ENCODE measurements around the gene HTT. TPM values are rescaled to one million over a fixed set of nuclear protein-coding genes. Genes with fewer than 3 reads are reported as not detected.

HTT gene
- total RNA-seq, 1 donor from 2014 or later, result 65.2 TPM

GRCh38 chr4:3197366-3198105 lies 123.1 kb downstream of the HTT start:
- no peak overlapping the region for H3K27ac ChIP-seq (ENCODE audit: low read depth, low read length)
- no peak overlapping the region for H3K4me3 ChIP-seq (ENCODE audit: insufficient read depth, low read depth, low read length)
- H3K36me3 ChIP-seq (ENCODE audit: insufficient read depth, low read length), result peaks cover 19% of the 10 kb centered on the region
- H3K27me3 ChIP-seq (ENCODE audit: insufficient read depth, low read length), result no peaks in the 10 kb centered on the region
- H3K9ac ChIP-seq (ENCODE audit: low read length), result no peak overlapping the region
- no peak overlapping the region for H3K4me2 ChIP-seq (ENCODE audit: low read length)
- H3K9me3 ChIP-seq (ENCODE audit: insufficient read depth, low read depth, low read length), result no peaks in the 10 kb centered on the region
- H2AFZ ChIP-seq (ENCODE audit: low read depth, low read length), result no peak overlapping the region
- H4K20me1 ChIP-seq (ENCODE audit: insufficient read depth, low read length), result peaks cover 41% of the 10 kb centered on the region
- H3K4me1 ChIP-seq (ENCODE audit: insufficient read depth, low read length), result peaks cover 8% of the 10 kb centered on the region
- H3K79me2 ChIP-seq (ENCODE audit: insufficient read depth, low read length), result no peaks in the 10 kb centered on the region
- Mint-ChIP-seq H3K27ac (ENCODE audit: unreplicated experiment) (no peak overlapping the region), H3K9me3 (ENCODE audit: unreplicated experiment) (no peaks in the 10 kb centered on the region), H3K36me3 (ENCODE audit: low read depth, unreplicated experiment) (peaks cover 11% of the 10 kb centered on the region), H3K27me3 (ENCODE audit: low read depth, unreplicated experiment) (no peaks in the 10 kb centered on the region), H3K4me1 (ENCODE audit: low read depth, unreplicated experiment) (peaks cover 10% of the 10 kb centered on the region), H3K4me3 (ENCODE audit: unreplicated experiment) (no peak overlapping the region)
- DNase-seq (ENCODE audit: low read depth) (no peak), FAIRE-seq (no peak)
- TF ChIP-seq CTCF (IDR thresholded peaks at IDR 0.05; ENCODE audit: insufficient read depth, low read depth, low read length) (no peak), EZH2 (IDR thresholded peaks at IDR 0.05; ENCODE audit: insufficient read depth, low read length) (no peak)

- Histone ChIP-seq H3K4me2 (ENCODE audit: low read length) (no peak overlapping the region), H3K27ac (ENCODE audit: low read depth, low read length) (no peak overlapping the region), H3K79me2 (ENCODE audit: insufficient read depth, low read length) (no peaks in the 10 kb centered on the region), H3K9me3 (ENCODE audit: insufficient read depth, low read depth, low read length) (no peaks in the 10 kb centered on the region), H2AFZ (ENCODE audit: low read depth, low read length) (no peak overlapping the region), H3K27me3 (ENCODE audit: insufficient read depth, low read length) (no peaks in the 10 kb centered on the region), H4K20me1 (ENCODE audit: insufficient read depth, low read length) (peaks cover 42% of the 10 kb centered on the region), H3K4me1 (ENCODE audit: insufficient read depth, low read length) (peaks cover 11% of the 10 kb centered on the region), H3K9ac (ENCODE audit: low read length) (no peak overlapping the region), H3K4me3 (ENCODE audit: insufficient read depth, low read depth, low read length) (no peak overlapping the region), H3K36me3 (ENCODE audit: insufficient read depth, low read length) (peaks cover 16% of the 10 kb centered on the region)
- no peak for FAIRE-seq
- Mint-ChIP-seq H3K36me3 (ENCODE audit: low read depth, unreplicated experiment) (peaks cover 11% of the 10 kb centered on the region), H3K27me3 (ENCODE audit: low read depth, unreplicated experiment) (no peaks in the 10 kb centered on the region), H3K9me3 (ENCODE audit: unreplicated experiment) (no peaks in the 10 kb centered on the region), H3K4me3 (ENCODE audit: unreplicated experiment) (no peak overlapping the region), H3K4me1 (ENCODE audit: low read depth, unreplicated experiment) (peaks cover 11% of the 10 kb centered on the region), H3K27ac (ENCODE audit: unreplicated experiment) (no peak overlapping the region)
- TF ChIP-seq CTCF (IDR thresholded peaks at IDR 0.05; ENCODE audit: insufficient read depth, low read depth, low read length) (no peak), EZH2 (IDR thresholded peaks at IDR 0.05; ENCODE audit: insufficient read depth, low read length) (no peak)
- DNase-seq (ENCODE audit: low read depth), result no peak
Observed at GRCh38 chr4:3198906-3199305, 124.4 kb downstream of the HTT start.

Measured in astrocyte (in vitro differentiated cells and primary cell).